ENCODE results near the gene FTSJ3.

DNA sequence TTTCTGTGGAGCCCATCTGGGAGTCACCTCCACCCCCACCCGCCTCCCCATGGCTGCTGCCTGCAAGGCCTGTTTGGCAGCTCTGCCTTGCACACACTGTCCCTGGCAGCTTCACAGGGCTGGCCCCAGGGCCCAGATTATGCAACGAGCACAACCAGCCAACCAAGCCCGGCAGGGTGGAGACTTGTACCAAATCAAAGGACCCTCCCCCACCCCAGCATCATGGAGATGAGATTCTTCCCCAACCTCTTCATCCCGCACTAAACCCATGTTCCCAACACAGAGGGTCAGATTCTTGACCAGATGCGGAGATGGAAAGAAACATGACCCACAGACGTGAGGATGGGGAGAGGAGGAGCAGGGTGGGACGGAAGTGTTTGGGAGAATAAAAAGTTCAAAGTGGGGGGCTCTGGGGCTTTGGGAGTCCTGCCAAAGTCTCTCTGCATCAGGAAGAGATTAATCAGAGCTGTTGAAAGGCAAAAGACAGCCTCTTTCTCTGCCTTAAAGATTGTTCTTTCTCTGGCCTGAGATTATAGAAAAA, 11.2 kb upstream of the FTSJ3 start:
- TF ChIP-seq EZH2 (IDR thresholded peaks at IDR 0.05; ENCODE audit: insufficient read depth, poor library complexity, severe bottlenecking) (no peak), EZH2phosphoT487 (IDR thresholded peaks at IDR 0.05; ENCODE audit: insufficient read depth, low read depth) (no peak)
